ENCODE measurements around the gene CRYM. TPM values are rescaled to one million over a fixed set of nuclear protein-coding genes. Genes with fewer than 3 reads are reported as not detected.

The CRYM gene
- total and polyA plus RNA-seq, 10 of the 15 experiments (the other 5 are each of a cell fraction or from before 2014, with no cell fraction given), result 0.30 to 6.1 (median 3.9) TPM

DNA sequence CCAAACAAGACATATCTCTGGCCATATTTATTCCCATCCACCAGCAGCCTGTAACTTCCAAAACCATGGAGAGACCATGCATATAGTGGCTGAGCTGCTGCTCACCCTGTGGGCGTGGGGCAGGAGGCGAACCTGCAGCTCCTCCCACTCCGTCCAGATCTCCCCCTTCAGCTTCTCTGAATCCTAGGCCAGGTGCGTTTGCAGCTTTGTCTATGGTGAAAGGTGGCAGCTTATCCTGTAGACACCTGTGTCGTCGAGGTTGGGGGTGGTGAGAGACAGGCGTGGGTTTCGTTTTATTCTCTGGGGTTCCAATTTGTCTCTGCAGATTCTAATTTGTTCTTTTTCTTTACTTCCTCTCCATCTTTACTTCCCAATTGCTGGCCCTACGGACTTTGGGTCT is 54.3 kb downstream of the CRYM start (continued):
- TF ChIP-seq, protein P1, sequence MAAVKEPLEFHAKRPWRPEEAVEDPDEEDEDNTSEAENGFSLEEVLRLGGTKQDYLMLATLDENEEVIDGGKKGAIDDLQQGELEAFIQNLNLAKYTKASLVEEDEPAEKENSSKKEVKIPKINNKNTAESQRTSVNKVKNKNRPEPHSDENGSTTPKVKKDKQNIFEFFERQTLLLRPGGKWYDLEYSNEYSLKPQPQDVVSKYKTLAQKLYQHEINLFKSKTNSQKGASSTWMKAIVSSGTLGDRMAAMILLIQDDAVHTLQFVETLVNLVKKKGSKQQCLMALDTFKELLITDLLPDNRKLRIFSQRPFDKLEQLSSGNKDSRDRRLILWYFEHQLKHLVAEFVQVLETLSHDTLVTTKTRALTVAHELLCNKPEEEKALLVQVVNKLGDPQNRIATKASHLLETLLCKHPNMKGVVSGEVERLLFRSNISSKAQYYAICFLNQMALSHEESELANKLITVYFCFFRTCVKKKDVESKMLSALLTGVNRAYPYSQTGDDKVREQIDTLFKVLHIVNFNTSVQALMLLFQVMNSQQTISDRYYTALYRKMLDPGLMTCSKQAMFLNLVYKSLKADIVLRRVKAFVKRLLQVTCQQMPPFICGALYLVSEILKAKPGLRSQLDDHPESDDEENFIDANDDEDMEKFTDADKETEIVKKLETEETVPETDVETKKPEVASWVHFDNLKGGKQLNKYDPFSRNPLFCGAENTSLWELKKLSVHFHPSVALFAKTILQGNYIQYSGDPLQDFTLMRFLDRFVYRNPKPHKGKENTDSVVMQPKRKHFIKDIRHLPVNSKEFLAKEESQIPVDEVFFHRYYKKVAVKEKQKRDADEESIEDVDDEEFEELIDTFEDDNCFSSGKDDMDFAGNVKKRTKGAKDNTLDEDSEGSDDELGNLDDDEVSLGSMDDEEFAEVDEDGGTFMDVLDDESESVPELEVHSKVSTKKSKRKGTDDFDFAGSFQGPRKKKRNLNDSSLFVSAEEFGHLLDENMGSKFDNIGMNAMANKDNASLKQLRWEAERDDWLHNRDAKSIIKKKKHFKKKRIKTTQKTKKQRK (IDR thresholded peaks at IDR 0.05; ENCODE audit: low read depth, low read length), result no peak
- TF ChIP-seq, protein P2, sequence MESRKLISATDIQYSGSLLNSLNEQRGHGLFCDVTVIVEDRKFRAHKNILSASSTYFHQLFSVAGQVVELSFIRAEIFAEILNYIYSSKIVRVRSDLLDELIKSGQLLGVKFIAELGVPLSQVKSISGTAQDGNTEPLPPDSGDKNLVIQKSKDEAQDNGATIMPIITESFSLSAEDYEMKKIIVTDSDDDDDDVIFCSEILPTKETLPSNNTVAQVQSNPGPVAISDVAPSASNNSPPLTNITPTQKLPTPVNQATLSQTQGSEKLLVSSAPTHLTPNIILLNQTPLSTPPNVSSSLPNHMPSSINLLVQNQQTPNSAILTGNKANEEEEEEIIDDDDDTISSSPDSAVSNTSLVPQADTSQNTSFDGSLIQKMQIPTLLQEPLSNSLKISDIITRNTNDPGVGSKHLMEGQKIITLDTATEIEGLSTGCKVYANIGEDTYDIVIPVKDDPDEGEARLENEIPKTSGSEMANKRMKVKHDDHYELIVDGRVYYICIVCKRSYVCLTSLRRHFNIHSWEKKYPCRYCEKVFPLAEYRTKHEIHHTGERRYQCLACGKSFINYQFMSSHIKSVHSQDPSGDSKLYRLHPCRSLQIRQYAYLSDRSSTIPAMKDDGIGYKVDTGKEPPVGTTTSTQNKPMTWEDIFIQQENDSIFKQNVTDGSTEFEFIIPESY (IDR thresholded peaks at IDR 0.05), result no peak
- TF ChIP-seq, protein P3, sequence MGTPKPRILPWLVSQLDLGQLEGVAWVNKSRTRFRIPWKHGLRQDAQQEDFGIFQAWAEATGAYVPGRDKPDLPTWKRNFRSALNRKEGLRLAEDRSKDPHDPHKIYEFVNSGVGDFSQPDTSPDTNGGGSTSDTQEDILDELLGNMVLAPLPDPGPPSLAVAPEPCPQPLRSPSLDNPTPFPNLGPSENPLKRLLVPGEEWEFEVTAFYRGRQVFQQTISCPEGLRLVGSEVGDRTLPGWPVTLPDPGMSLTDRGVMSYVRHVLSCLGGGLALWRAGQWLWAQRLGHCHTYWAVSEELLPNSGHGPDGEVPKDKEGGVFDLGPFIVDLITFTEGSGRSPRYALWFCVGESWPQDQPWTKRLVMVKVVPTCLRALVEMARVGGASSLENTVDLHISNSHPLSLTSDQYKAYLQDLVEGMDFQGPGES (IDR thresholded peaks at IDR 0.05), result no peak

DNA sequence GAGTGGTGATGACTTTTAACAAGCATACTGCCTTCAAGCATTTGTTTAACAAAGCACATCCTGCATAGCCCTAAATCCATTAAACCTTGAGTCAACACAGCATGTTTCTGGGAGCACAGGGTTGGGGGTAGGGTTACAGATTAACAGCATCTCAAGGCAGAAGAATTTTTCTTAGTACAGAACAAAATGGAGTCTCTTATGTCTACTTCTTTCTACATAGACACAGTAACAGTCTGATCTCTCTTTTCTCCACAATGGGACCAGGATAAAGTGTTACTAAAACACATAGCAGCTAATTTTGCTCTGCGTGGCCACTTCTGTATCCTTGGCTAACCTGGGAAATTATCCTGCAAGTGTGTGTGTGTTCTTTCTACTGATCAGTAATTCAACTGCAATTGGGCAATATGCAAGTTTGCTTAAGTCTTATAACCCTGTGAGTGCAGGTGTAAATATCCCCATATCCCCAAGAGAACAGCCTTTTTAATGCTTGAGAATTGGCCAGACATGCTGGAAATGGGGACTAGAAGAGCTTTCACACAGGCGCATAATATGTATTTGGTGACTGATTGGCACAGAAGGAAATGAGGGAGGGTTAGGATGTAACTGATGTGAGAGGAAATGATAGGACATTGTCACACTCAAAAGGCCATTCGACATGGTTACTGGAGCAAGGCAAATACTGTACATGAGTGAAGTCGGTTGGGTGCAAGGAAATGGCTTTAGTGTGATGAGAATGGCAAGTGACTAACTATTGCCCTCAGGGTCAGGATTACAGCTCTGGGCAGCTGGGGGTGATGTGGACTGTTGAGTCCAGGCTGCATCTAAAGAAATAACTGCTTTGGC is 55.4 kb downstream of the CRYM start:
- BruUV-seq (replicated peaks), result no TSS peak
- no peaks in the 10 kb centered on the region; the same call in 2 of the 3 replicates for H3K9me3 ChIP-seq (replicated peaks; ENCODE audit: control insufficient read depth, insufficient read depth, low read length)
- H3K9ac ChIP-seq (ENCODE audit: control insufficient read depth, insufficient read depth, low read length), result no peak overlapping the region
- WGBS (ENCODE audit: insufficient coverage, insufficient replicate concordance, low lambda C conversion rate, missing lambda C conversion rate), result 31% methylated on average over 4 of the region's 4 CpGs
- no peak for FAIRE-seq
- ChIA-PET CTCF (no interaction called here), POLR2A (no interaction called here), RAD21 (ENCODE audit: unreplicated experiment) (no interaction called here), SMC1A (ENCODE audit: uncharacterized antibody, unreplicated experiment) (no interaction called here)
- no peak overlapping the region for H3K4me2 ChIP-seq (ENCODE audit: control insufficient read depth, insufficient read depth)
- no peak for ATAC-seq
- H3K4me1 ChIP-seq (ENCODE audit: control insufficient read depth, insufficient read depth, low read length), result no peaks in the 10 kb centered on the region
- no peak overlapping the region for H2AFZ ChIP-seq (ENCODE audit: control insufficient read depth, low read depth, low read length)
- H4K20me1 ChIP-seq (ENCODE audit: control insufficient read depth, insufficient read depth), result no peaks in the 10 kb centered on the region
- H3K36me3 ChIP-seq (ENCODE audit: control insufficient read depth in 2 of 2, insufficient read depth in 2 of 2, low read length in 1 of 2), result no peaks in the 10 kb centered on the region
- in situ Hi-C loops (cut with MboI), result no loop called here
- no peak overlapping the region for H3K4me3 ChIP-seq
- H3K27ac ChIP-seq (ENCODE audit: control insufficient read depth, insufficient read depth), result no peak overlapping the region
- no peaks in the 10 kb centered on the region for H3K79me2 ChIP-seq (ENCODE audit: control insufficient read depth, insufficient read depth, low read length)
- H3K27me3 ChIP-seq (replicated peaks in 1 of 2; ENCODE audit: control insufficient read depth in 2 of 2, insufficient read depth in 2 of 2, low read length in 1 of 2), result no peaks in the 10 kb centered on the region; a peak in 2 of 4 replicates
- intact Hi-C loops (cut with micrococcal nuclease; ENCODE audit: unreplicated experiment), result no loop called here
- no peak for DNase-seq (ENCODE audit: low read depth, low spot score)
- TF ChIP-seq CBX5 (IDR thresholded peaks at IDR 0.05; ENCODE audit: low read depth), result no peak
- TF ChIP-seq GABPA (IDR thresholded peaks at IDR 0.05; ENCODE audit: low read depth), result no peak
- no peak for TF ChIP-seq RELB (IDR thresholded peaks at IDR 0.05; ENCODE audit: low read depth)
- TF ChIP-seq NFYA (IDR thresholded peaks at IDR 0.05; ENCODE audit: borderline replicate concordance, low read depth, low read length), result no peak
- no peak for TF ChIP-seq POLR2AphosphoS2 (IDR thresholded peaks at IDR 0.05; ENCODE audit: low read depth, low read length)
- TF ChIP-seq ZZZ3 (IDR thresholded peaks at IDR 0.05; ENCODE audit: control insufficient read depth, insufficient read length, low read depth), result no peak
- TF ChIP-seq, protein P4, sequence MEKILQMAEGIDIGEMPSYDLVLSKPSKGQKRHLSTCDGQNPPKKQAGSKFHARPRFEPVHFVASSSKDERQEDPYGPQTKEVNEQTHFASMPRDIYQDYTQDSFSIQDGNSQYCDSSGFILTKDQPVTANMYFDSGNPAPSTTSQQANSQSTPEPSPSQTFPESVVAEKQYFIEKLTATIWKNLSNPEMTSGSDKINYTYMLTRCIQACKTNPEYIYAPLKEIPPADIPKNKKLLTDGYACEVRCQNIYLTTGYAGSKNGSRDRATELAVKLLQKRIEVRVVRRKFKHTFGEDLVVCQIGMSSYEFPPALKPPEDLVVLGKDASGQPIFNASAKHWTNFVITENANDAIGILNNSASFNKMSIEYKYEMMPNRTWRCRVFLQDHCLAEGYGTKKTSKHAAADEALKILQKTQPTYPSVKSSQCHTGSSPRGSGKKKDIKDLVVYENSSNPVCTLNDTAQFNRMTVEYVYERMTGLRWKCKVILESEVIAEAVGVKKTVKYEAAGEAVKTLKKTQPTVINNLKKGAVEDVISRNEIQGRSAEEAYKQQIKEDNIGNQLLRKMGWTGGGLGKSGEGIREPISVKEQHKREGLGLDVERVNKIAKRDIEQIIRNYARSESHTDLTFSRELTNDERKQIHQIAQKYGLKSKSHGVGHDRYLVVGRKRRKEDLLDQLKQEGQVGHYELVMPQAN (conservative IDR thresholded peaks at IDR 0.05), result no peak
- no peak for TF ChIP-seq CBFB (IDR thresholded peaks at IDR 0.05; ENCODE audit: low read depth)
